Transverse colon (tissue), 4 donors: Measurements from ENCODE around the gene NBAS. TPM values are rescaled to one million over a fixed set of nuclear protein-coding genes. Genes with fewer than 3 reads are reported as not detected.

Experiments used
- DNase-seq: peaks from one replicate; pipeline ENCODE4 v3.0.0-alpha.2; 2019
- H3K27ac ChIP-seq, 4 donors: fragments of 200-600 bp; sonication (generic); 2 replicates each; pipeline ENCODE4 v1.5.1; 2016 to 2018; ENCODE audit warnings: inconsistent platforms in 4 of 4
- H3K27me3 ChIP-seq: fragments of 200-600 bp; sonication (generic); 2 replicates; pipeline ENCODE4 v1.5.1; 2017; ENCODE audit warnings: inconsistent platforms
- H3K36me3 ChIP-seq, 4 donors: fragments of 200-600 bp; sonication (generic); 2 replicates each; pipeline ENCODE4 v1.5.1; 2017 to 2019; ENCODE audit warnings: inconsistent platforms in 4 of 4
- H3K4me1 ChIP-seq, 4 donors: fragments of 200-600 bp; sonication (generic); 2 replicates each; pipeline ENCODE4 v1.5.1; 2017 to 2020; ENCODE audit warnings: inconsistent platforms in 4 of 4
- H3K4me3 ChIP-seq, 4 donors: fragments of 200-600 bp; sonication (generic); 1 replicate in 1 of 4; 2 replicates in 3 of 4; pipeline versions ENCODE4 v1.5.1 to v1.6.1; 2017 to 2019; ENCODE audit warnings: inconsistent platforms in 4 of 4
- H3K9me3 ChIP-seq, 2 donors: fragments of 200-600 bp; sonication (generic); 2 replicates each; pipeline ENCODE4 v1.5.1; 2017 to 2019; ENCODE audit warnings: inconsistent platforms in 2 of 2
- CTCF ChIP-seq, 5 experiments: fragments of 200-600 bp in 3 of 5; fragments of 450-650 bp in 2 of 5; sonication (generic) in 3 of 5; IDR thresholded peaks; 1 replicate in 2 of 5; 2 replicates in 3 of 5; pipeline ENCODE4 v1.5.1; 2016 to 2017; ENCODE audit warnings: antibody characterized with exemption in 5 of 5, inconsistent platforms in 3 of 5, mild to moderate bottlenecking in 2 of 5, moderate library complexity in 1 of 5
- EP300 ChIP-seq: sonication (generic); formaldehyde crosslinking; IDR thresholded peaks from one replicate; pipeline ENCODE4 v1.6.1; 2017; ENCODE audit warnings: antibody characterized with exemption, low read depth
- POLR2A ChIP-seq: fragments of 450-650 bp; IDR thresholded peaks from one replicate; pipeline ENCODE4 v1.6.1; 2016; ENCODE audit warnings: antibody characterized with exemption, mild to moderate bottlenecking, moderate library complexity
- POLR2AphosphoS5 ChIP-seq, 3 donors: sonication (generic); formaldehyde crosslinking; IDR thresholded peaks; one replicate each; pipeline ENCODE4 v1.6.1; 2016; ENCODE audit warnings: antibody characterized with exemption in 3 of 3
- WGBS, 2 donors: methylation state at CpG; one replicate each; pipeline ENCODE4 v1.1.5; 2018; ENCODE audit warnings: low coverage in 1 of 2; 5-methylcytosine and 5-hydroxymethylcytosine counted together
- in situ Hi-C, 4 donors: fragments of 200-750 bp; cut with MboI; loops; one replicate each; pipeline versions ENCODE4 v1.15.0 to v1.15.1; 2017; ENCODE audit warnings: low sequenced_read_pairs in 3 of 4, low pct_ligation_motif_present in 1 of 4, low pct_unique_long_range_greater_than_20kb in 1 of 4
- intact Hi-C: fragments of 100-400 bp; cut with DNase I; formaldehyde crosslinking; loops from one replicate; pipeline ENCODE4 v1.15.1; 2023; ENCODE audit warnings: low total_unique reads
- total RNA-seq, 4 donors: library from RNA; depleted of rRNA; stranded (reverse); fragments of >200 nt; gene quantifications; one replicate each; pipeline ENCODE4 v1.1.0, GENCODE V29; 2016

The NBAS gene
- total RNA-seq, 4 donors from 2014 or later: 30.6 to 43.2 (median 34.5) TPM

- Histone ChIP-seq H3K27ac (no peak overlapping the region), H3K4me1 (no peaks in the 10 kb centered on the region), H3K27me3 (no peaks in the 10 kb centered on the region), H3K4me3 (no peak overlapping the region), H3K36me3 (peaks cover 0 to 6% (median 0%) of the 10 kb centered on the region in 4 donors), H3K9me3 (peaks cover 0 to 5% of the 10 kb centered on the region in 2 donors)
- intact Hi-C loops (no loop called here), in situ Hi-C loops (no loop called here)
- 98 to 100% methylated on average over 3 to 4 of the region's 4 CpGs for WGBS, 2 donors
- TF ChIP-seq CTCF (IDR thresholded peaks at IDR 0.05): no peak
- TF ChIP-seq POLR2AphosphoS5 (IDR thresholded peaks at IDR 0.05): no peak
- no peak for TF ChIP-seq EP300
- no peak for TF ChIP-seq POLR2A
- DNase-seq: no peak
These were observed 336.0 kb downstream of the NBAS start for GRCh38 chr2:15225131-15225530.

GRCh38 chr2:15224641-15225040 lies 336.5 kb downstream of the NBAS start:
- DNase-seq: no peak
- H3K36me3 ChIP-seq: peaks cover 0 to 6% (median 0%) of the 10 kb centered on the region in 4 donors
- H3K4me1 ChIP-seq: no peaks in the 10 kb centered on the region
- 89 to 100% methylated on average over 3 to 6 of the region's 6 CpGs for WGBS, 2 donors
- no peaks in the 10 kb centered on the region for H3K27me3 ChIP-seq
- in situ Hi-C loops: no loop called here
- TF ChIP-seq POLR2A: no peak
- TF ChIP-seq POLR2AphosphoS5 (IDR thresholded peaks at IDR 0.05): no peak
- no peak for TF ChIP-seq CTCF (IDR thresholded peaks at IDR 0.05)
- TF ChIP-seq EP300: no peak
- intact Hi-C loops: no loop called here
- H3K9me3 ChIP-seq: peaks cover 0 to 5% of the 10 kb centered on the region in 2 donors
- no peak overlapping the region for H3K27ac ChIP-seq
- no peak overlapping the region for H3K4me3 ChIP-seq

- Histone ChIP-seq H3K36me3 (peaks cover 0 to 6% (median 0%) of the 10 kb centered on the region in 4 donors), H3K27ac (no peak overlapping the region), H3K27me3 (no peaks in the 10 kb centered on the region), H3K4me3 (no peak overlapping the region), H3K9me3 (peaks cover 0 to 5% of the 10 kb centered on the region in 2 donors), H3K4me1 (no peaks in the 10 kb centered on the region)
- intact Hi-C loops (no loop called here), in situ Hi-C loops (no loop called here)
- DNase-seq: no peak
- TF ChIP-seq POLR2A (no peak), POLR2AphosphoS5 (IDR thresholded peaks at IDR 0.05) (no peak), EP300 (no peak), CTCF (IDR thresholded peaks at IDR 0.05) (no peak)
- WGBS, 2 donors: 66 to 73% methylated on average over 3 of the region's 3 CpGs
These were observed 337.2 kb downstream of the NBAS start for GRCh38 chr2:15223887-15224286.

- Histone ChIP-seq H3K4me3 (no peak overlapping the region), H3K27me3 (no peaks in the 10 kb centered on the region), H3K27ac (no peak overlapping the region), H3K4me1 (no peaks in the 10 kb centered on the region), H3K9me3 (peaks cover 0 to 5% of the 10 kb centered on the region in 2 donors), H3K36me3 (peaks cover 0 to 6% (median 0%) of the 10 kb centered on the region in 4 donors)
- no peak for TF ChIP-seq POLR2AphosphoS5 (IDR thresholded peaks at IDR 0.05)
- TF ChIP-seq EP300: no peak
- TF ChIP-seq CTCF (IDR thresholded peaks at IDR 0.05): no peak
- TF ChIP-seq POLR2A: no peak
- in situ Hi-C loops: no loop called here
- no peak for DNase-seq
- 77 to 93% methylated on average over 3 of the region's 3 CpGs for WGBS, 2 donors
- intact Hi-C loops: no loop called here
These were observed 338.3 kb downstream of the NBAS start for GRCh38 chr2:15222856-15223255.
